Measurements from ENCODE around the gene PRUNE2.

Gene PRUNE2

GRCh38 chr9:76734716-76735115 lies 171.2 kb downstream of the PRUNE2 start:
- no peak for DNase-seq (ENCODE audit: low spot score)

GRCh38 chr9:76733096-76733495 lies 172.8 kb downstream of the PRUNE2 start:
- no peak for DNase-seq (ENCODE audit: low spot score)

- no peak for DNase-seq (ENCODE audit: low spot score)
These were observed 173.5 kb downstream of the PRUNE2 start for GRCh38 chr9:76732341-76732958.

- DNase-seq (ENCODE audit: low spot score) = no peak
These were observed 175.1 kb downstream of the PRUNE2 start for GRCh38 chr9:76730801-76731200.

- DNase-seq (ENCODE audit: low spot score) = no peak
These were observed 175.8 kb downstream of the PRUNE2 start for GRCh38 chr9:76729980-76730737.

- no peak for DNase-seq (ENCODE audit: low spot score)
These were observed 176.8 kb downstream of the PRUNE2 start for GRCh38 chr9:76729116-76729515.

GRCh38 chr9:76725885-76726284 lies 180.0 kb downstream of the PRUNE2 start:
- no peak for DNase-seq (ENCODE audit: low spot score)

- no peak for DNase-seq (ENCODE audit: low spot score)
These were observed 180.8 kb downstream of the PRUNE2 start for GRCh38 chr9:76725011-76725546.

GRCh38 chr9:76720245-76720644 lies 185.7 kb downstream of the PRUNE2 start:
- no peak for DNase-seq (ENCODE audit: low spot score)

GRCh38 chr9:76718166-76718565 lies 187.7 kb downstream of the PRUNE2 start:
- DNase-seq (ENCODE audit: low spot score) = no peak

GRCh38 chr9:76717613-76718012 lies 188.3 kb downstream of the PRUNE2 start:
- no peak for DNase-seq (ENCODE audit: low spot score)

GRCh38 chr9:76717176-76717575 lies 188.7 kb downstream of the PRUNE2 start:
- DNase-seq (ENCODE audit: low spot score) = no peak

GRCh38 chr9:76716085-76716672 lies 189.7 kb downstream of the PRUNE2 start:
- no peak for DNase-seq (ENCODE audit: low spot score)

GRCh38 chr9:76713381-76713780 lies 192.5 kb downstream of the PRUNE2 start:
- DNase-seq (ENCODE audit: low spot score) = no peak

- no peak for DNase-seq (ENCODE audit: low spot score)
These were observed 196.9 kb downstream of the PRUNE2 start for GRCh38 chr9:76709020-76709419.

- no peak for DNase-seq (ENCODE audit: low spot score)
These were observed 198.4 kb downstream of the PRUNE2 start for GRCh38 chr9:76707510-76707909.

- DNase-seq (ENCODE audit: low spot score) = peak; percentile 60
These were observed 201.2 kb downstream of the PRUNE2 start for GRCh38 chr9:76704593-76705204.

GRCh38 chr9:76703270-76703669 lies 202.6 kb downstream of the PRUNE2 start:
- DNase-seq (ENCODE audit: low spot score) = no peak

- DNase-seq (ENCODE audit: low spot score) = no peak
These were observed 204.4 kb downstream of the PRUNE2 start for GRCh38 chr9:76701441-76702039.

- DNase-seq (ENCODE audit: low spot score) = no peak
These were observed 205.0 kb downstream of the PRUNE2 start for GRCh38 chr9:76700916-76701315.

GRCh38 chr9:76699971-76700370 lies 205.9 kb downstream of the PRUNE2 start:
- no peak for DNase-seq (ENCODE audit: low spot score)

GRCh38 chr9:76697554-76697953 lies 208.4 kb downstream of the PRUNE2 start:
- no peak for DNase-seq (ENCODE audit: low spot score)
